Hepatocyte (in vitro differentiated cells): ENCODE measurements around the gene UNG. TPM values are rescaled to one million over a fixed set of nuclear protein-coding genes. Genes with fewer than 3 reads are reported as not detected.
"Not testable (repeated sequence)": the region's sequence is repeated elsewhere in the genome, so short reads cannot be mapped to it uniquely, and the experiment has no call there.

Source experiments
- DNase-seq: peaks from one replicate; pipeline ENCODE4 v3.0.0-alpha.2; 2016; ENCODE audit warnings: low spot score
- H2AFZ ChIP-seq: fragments of 200-600 bp; sonication (generic); 2 replicates; pipeline ENCODE4 v1.6.0; 2016; ENCODE audit warnings: antibody characterized with exemption, mild to moderate bottlenecking
- H3K27ac ChIP-seq: fragments of 200-600 bp; sonication (generic); 2 replicates; pipeline ENCODE4 v1.5.1; 2016; ENCODE audit warnings: mild to moderate bottlenecking
- H3K27me3 ChIP-seq: fragments of 200-600 bp; sonication (generic); 2 replicates; pipeline ENCODE4 v1.6.1; 2016
- H3K36me3 ChIP-seq: fragments of 200-600 bp; sonication (generic); replicated peaks from 2 replicates; pipeline ENCODE4 v1.5.1; 2016; ENCODE audit warnings: low read depth; ENCODE audit not compliant: insufficient read depth
- H3K4me1 ChIP-seq: fragments of 200-600 bp; sonication (generic); 2 replicates; pipeline ENCODE4 v1.5.1; 2016; ENCODE audit warnings: mild to moderate bottlenecking, moderate library complexity; ENCODE audit not compliant: insufficient read depth
- H3K4me2 ChIP-seq: fragments of 200-600 bp; sonication (generic); 2 replicates; pipeline ENCODE4 v1.6.0; 2016
- H3K4me3 ChIP-seq: fragments of 200-600 bp; sonication (generic); 2 replicates; pipeline ENCODE4 v1.5.1; 2016; ENCODE audit warnings: mild to moderate bottlenecking
- H3K79me2 ChIP-seq: fragments of 200-600 bp; sonication (generic); 2 replicates; pipeline ENCODE4 v1.6.0; 2017; ENCODE audit warnings: mild to moderate bottlenecking
- H3K9me2 ChIP-seq: fragments of 200-600 bp; sonication (generic); replicated peaks from 2 replicates; pipeline ENCODE4 v1.6.0; 2017; ENCODE audit warnings: mild to moderate bottlenecking; ENCODE audit not compliant: insufficient read depth
- H3K9me3 ChIP-seq: fragments of 200-600 bp; sonication (generic); 2 replicates; pipeline ENCODE4 v1.5.1; 2016; ENCODE audit warnings: low read depth, mild to moderate bottlenecking
- H4K20me1 ChIP-seq: fragments of 200-600 bp; sonication (generic); 2 replicates; pipeline ENCODE4 v1.6.0; 2016; ENCODE audit warnings: mild to moderate bottlenecking; ENCODE audit not compliant: insufficient read depth, poor library complexity, severe bottlenecking
- CTCF ChIP-seq: fragments of 200-600 bp; sonication (generic); IDR thresholded peaks from 2 replicates; pipeline ENCODE4 v1.5.1; 2016; ENCODE audit warnings: antibody characterized with exemption, mild to moderate bottlenecking; ENCODE audit not compliant: poor library complexity
- EZH2 ChIP-seq: fragments of 200-600 bp; sonication (generic); IDR thresholded peaks from 2 replicates; pipeline ENCODE4 v1.6.1; 2016; ENCODE audit warnings: antibody characterized with exemption, mild to moderate bottlenecking, borderline replicate concordance
- EZH2phosphoT487 ChIP-seq: fragments of 200-600 bp; sonication (generic); IDR thresholded peaks from one replicate; pipeline ENCODE4 v1.6.1; 2018; ENCODE audit warnings: antibody characterized with exemption, mild to moderate bottlenecking, low read depth, moderate library complexity; ENCODE audit not compliant: unreplicated experiment, severe bottlenecking
- WGBS: methylation state at CpG from one replicate; pipeline ENCODE4 v1.1.6; 2016; ENCODE audit warnings: low lambda C conversion rate; ENCODE audit errors: missing lambda C conversion rate; 5-methylcytosine and 5-hydroxymethylcytosine counted together
- polyA plus RNA-seq: library from polyadenylated mRNA; unstranded; fragments of >200 nt; fragmentation: Nextera tagmentation; extraction: Ambion mirVana; gene quantifications from 2 replicates; pipeline ENCODE4 v1.2.1, GENCODE V29; 2016
- total RNA-seq: library from RNA; depleted of rRNA; stranded (reverse); fragments of >200 nt; gene quantifications from 2 replicates; pipeline ENCODE4 v1.2.3, GENCODE V29; 2014

Gene UNG
- total and polyA plus RNA-seq, 2 experiments from 2014 or later, result 35.7 to 41.2 TPM

- Histone ChIP-seq H3K27ac (no peak overlapping the region), H3K9me2 (no peaks in the 10 kb centered on the region), H3K4me1 (no peaks in the 10 kb centered on the region), H4K20me1 (no peaks in the 10 kb centered on the region), H3K27me3 (no peaks in the 10 kb centered on the region), H3K4me2 (no peak overlapping the region), H2AFZ (no peak overlapping the region), H3K79me2 (no peaks in the 10 kb centered on the region), H3K4me3 (no peak overlapping the region), H3K9me3 (no peaks in the 10 kb centered on the region), H3K36me3 (no peaks in the 10 kb centered on the region)
- no peak for TF ChIP-seq EZH2
- no peak for TF ChIP-seq EZH2phosphoT487
- TF ChIP-seq CTCF, result no peak
- DNase-seq, result no peak
- WGBS, result 91% methylated on average over 9 of the region's 9 CpGs
Observed at GRCh38 chr12:109139360-109139759, 42.0 kb downstream of the UNG start.

- TF ChIP-seq CTCF, result no peak
- TF ChIP-seq EZH2, result no peak
- TF ChIP-seq EZH2phosphoT487, result no peak
Observed at GRCh38 chr12:109139791-109140190, 42.4 kb downstream of the UNG start.

GRCh38 chr12:109140560-109140959, 43.2 kb downstream of the UNG start:
- no peak overlapping the region for H3K4me2 ChIP-seq
- no peak for DNase-seq
- no peaks in the 10 kb centered on the region for H3K9me3 ChIP-seq
- no peaks in the 10 kb centered on the region for H3K27me3 ChIP-seq
- H3K4me3 ChIP-seq, result no peak overlapping the region
- H4K20me1 ChIP-seq, result no peaks in the 10 kb centered on the region
- WGBS, result 89% methylated on average over 4 of the region's 4 CpGs
- peaks cover 4% of the 10 kb centered on the region for H3K4me1 ChIP-seq
- H3K27ac ChIP-seq, result no peak overlapping the region
- H3K9me2 ChIP-seq, result no peaks in the 10 kb centered on the region
- no peak overlapping the region for H2AFZ ChIP-seq
- TF ChIP-seq CTCF, result no peak
- H3K36me3 ChIP-seq, result no peaks in the 10 kb centered on the region
- no peaks in the 10 kb centered on the region for H3K79me2 ChIP-seq

More at GRCh38 chr12:109139791-109140190, 42.4 kb downstream of the UNG start:
- H3K79me2 ChIP-seq, result no peaks in the 10 kb centered on the region
- WGBS, result 78% methylated on average over 7 of the region's 7 CpGs
- no peaks in the 10 kb centered on the region for H3K4me1 ChIP-seq
- no peak for DNase-seq
- no peaks in the 10 kb centered on the region for H3K27me3 ChIP-seq
- H3K36me3 ChIP-seq, result no peaks in the 10 kb centered on the region
- H3K9me3 ChIP-seq, result no peaks in the 10 kb centered on the region
- H3K9me2 ChIP-seq, result no peaks in the 10 kb centered on the region
- H3K4me3 ChIP-seq, result no peak overlapping the region
- H3K4me2 ChIP-seq, result no peak overlapping the region
- H2AFZ ChIP-seq, result no peak overlapping the region
- no peaks in the 10 kb centered on the region for H4K20me1 ChIP-seq
- no peak overlapping the region for H3K27ac ChIP-seq

GRCh38 chr12:109144224-109144623, 46.8 kb downstream of the UNG start:
- Histone ChIP-seq H3K9me3 (no peaks in the 10 kb centered on the region), H3K27me3 (no peaks in the 10 kb centered on the region), H3K36me3 (no peaks in the 10 kb centered on the region), H3K4me2 (no peak overlapping the region), H3K4me1 (peaks cover 4% of the 10 kb centered on the region), H4K20me1 (no peaks in the 10 kb centered on the region), H3K4me3 (no peak overlapping the region), H3K79me2 (no peaks in the 10 kb centered on the region), H3K27ac (peak overlapping the region; percentile 9), H3K9me2 (no peaks in the 10 kb centered on the region), H2AFZ (no peak overlapping the region)
- TF ChIP-seq CTCF (no peak), EZH2 (no peak), EZH2phosphoT487 (no peak)
- DNase-seq, result no peak
- WGBS, result 54% methylated on average over 4 of the region's 4 CpGs

GRCh38 chr12:109147126-109147525, 49.7 kb downstream of the UNG start:
- not testable (repeated sequence) for H3K9me2 ChIP-seq, H2AFZ ChIP-seq, H3K36me3 ChIP-seq, H3K27ac ChIP-seq, H3K9me3 ChIP-seq, H3K27me3 ChIP-seq, H4K20me1 ChIP-seq, H3K4me1 ChIP-seq, H3K79me2 ChIP-seq, DNase-seq, H3K4me3 ChIP-seq, H3K4me2 ChIP-seq
- 94% methylated on average over 1 of the region's 1 CpG for WGBS
